GM18499 (cell line): Measurements from ENCODE around the gene TBL1X.

Experiments used
- ATAC-seq: cut with Tn5 transposase; IDR thresholded peaks from one replicate; pipeline ENCODE4 v1.9.1; 2021; ENCODE audit warnings: moderate number of reproducible peaks; ENCODE audit not compliant: insufficient read depth, unreplicated experiment

The TBL1X gene

GRCh38 chrX:9611436-9612145 is 146.7 kb downstream of the TBL1X start:
- no peak for ATAC-seq

GRCh38 chrX:9612146-9612505 is 147.3 kb downstream of the TBL1X start:
- ATAC-seq, result no peak

DNA sequence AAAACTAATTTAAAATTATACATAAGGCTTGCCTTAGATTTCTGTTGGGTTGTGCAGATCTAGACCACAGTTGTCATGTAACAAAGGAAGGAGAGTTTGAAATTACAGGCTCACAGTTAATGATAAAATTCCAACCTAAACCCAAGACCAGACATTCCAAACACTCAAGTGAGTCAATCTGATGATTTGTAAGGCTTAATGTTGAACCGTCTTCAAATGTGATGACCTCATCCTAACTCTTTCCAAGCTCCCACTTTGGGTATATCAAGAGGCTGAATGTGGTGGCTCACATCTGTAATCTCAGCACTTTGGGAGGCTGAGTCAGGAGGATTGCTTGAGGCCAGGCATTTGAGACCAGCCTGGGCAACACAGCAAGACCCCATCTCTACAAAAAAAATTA is 149.2 kb downstream of the TBL1X start:
- no peak for ATAC-seq

GRCh38 chrX:9619133-9619532 is 154.3 kb downstream of the TBL1X start:
- no peak for ATAC-seq

DNA sequence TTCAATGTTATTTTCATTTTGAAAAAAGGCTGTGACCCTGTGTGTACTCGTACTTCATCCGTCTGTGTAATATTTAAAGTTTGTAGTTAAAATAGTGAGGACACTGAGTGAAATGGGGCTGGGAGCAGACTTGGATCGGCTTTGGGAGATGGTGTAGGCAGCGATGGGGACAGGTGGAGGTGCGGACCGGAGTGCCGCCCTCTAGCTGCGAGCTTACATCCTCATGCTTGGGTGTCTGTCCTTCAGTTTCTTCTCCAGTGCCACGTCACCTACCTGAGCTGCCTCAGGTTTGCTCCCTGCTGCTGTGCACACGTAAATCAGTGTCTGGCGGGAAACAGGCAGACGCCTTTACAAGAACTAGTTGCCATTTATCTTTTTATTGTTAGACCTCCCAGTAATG is 154.7 kb downstream of the TBL1X start:
- no peak for ATAC-seq

GRCh38 chrX:9622128-9622527 is 157.3 kb downstream of the TBL1X start:
- ATAC-seq, result no peak

GRCh38 chrX:9626379-9626778 is 161.5 kb downstream of the TBL1X start:
- no peak for ATAC-seq

DNA sequence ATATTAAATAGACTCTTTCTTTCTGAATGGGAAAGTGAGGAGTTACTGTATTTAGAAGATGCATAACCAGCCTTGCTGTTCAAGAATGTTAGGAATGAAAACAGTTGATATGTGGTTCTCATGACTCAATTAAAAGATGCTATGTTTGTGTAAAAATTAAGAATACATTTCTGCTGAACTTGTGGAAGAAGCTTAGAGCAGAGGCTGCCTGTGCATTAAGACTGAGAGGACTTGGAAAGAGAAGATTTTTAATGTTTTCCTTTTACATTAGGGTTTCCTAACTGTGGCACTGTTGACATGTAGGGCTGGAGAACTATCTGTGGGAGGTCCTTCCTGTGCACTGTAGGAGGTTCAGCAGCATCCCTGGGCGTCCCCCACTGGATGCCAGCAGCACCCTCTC is 163.1 kb downstream of the TBL1X start:
- no peak for ATAC-seq

- ATAC-seq, result no peak
These were observed 164.1 kb downstream of the TBL1X start for GRCh38 chrX:9628779-9629493.

- ATAC-seq, result no peak
These were observed 169.7 kb downstream of the TBL1X start for GRCh38 chrX:9634551-9634950.

DNA sequence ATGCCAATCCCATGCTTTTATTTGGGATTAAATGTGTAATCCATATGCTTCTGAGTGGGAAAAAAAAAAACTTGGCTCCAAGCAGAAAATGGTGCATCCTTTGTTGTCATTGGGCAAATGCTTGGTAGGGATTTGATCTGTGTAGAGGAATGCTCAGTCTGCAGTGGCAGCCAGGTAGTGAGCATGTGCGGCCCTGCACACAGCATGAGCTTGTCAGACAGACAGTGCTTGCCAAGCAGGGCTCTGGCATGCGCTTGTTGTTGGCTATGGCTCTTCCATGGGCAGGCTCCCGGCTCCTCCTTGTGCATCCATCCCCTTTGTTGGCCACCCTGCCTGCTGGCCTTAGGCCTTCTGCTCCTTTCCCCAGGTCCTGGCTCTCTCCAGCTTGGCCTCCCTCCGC is 170.5 kb downstream of the TBL1X start:
- ATAC-seq, result no peak

DNA sequence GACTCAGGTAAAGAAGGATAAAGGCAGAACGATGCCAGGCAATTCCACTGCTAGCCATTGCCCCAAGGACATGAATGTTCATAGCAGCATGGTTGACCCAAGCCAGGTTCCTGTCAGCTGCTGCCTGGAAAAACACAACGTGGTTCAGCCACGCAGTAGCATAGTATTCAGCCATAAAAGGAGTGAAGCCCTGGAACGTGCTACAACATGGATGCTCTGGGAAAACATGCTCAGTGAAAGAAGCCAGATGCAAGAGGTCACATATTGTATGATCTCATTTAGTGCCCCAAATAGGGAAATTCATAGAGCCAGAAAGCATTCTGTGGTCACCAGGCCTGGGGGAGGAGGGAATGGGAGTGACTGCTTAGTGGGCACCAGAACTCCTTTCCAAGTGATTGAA is 170.9 kb downstream of the TBL1X start:
- no peak for ATAC-seq

GRCh38 chrX:9638871-9639270 is 174.0 kb downstream of the TBL1X start:
- ATAC-seq, result no peak

DNA sequence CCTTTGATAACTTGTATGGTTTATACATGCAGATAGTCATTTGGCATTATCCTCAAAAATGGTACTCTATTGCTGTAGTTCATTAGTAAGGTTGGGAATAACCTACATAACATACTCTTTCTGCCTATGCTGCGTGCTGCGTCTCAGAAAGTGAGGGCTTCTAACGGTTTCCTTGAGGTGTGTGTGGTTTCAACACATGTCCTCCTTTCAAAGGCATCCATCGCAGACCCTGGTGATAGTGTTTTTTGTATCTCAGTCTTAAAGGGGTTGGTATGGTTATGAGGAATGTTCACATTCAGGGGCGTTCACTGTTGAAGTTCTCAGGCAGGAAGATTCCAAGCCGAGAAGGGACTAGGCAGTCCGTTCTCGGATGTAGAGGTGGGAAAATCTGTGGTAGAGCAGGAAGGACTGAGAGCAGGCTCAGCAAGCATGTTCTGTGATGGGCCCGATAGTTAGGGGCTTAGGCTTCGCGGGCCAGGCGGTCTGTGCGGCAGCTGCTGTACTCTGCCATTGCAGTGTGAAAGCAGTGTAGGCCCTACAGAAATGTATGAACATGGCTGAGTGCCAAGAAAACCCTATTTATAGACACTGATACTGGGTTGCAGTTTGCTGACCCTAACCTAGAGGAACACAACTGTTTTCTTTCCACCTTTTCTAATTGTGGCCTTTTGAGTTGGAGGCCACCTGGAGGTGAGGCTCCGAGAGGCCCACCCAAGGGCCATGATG is 177.6 kb downstream of the TBL1X start:
- no peak for ATAC-seq

DNA sequence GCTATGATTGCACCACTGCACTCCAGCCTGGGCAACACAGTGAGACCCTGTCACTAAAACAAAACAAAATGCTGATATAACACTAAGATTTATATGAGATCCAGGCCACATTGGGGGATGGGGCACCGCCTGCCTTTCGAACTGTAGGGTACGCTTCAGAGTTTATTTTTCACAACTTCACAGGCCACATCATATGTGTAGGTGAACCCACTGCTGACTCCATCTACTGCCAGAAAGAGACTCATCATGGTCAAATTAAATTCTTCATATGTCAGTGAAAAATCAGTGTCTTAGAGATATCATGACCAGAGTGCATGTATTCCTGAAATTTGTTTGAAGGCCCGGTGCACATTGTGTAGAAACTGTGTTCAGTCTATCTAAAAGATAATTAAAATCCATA is 178.9 kb downstream of the TBL1X start:
- no peak for ATAC-seq

GRCh38 chrX:9644335-9644734 is 179.5 kb downstream of the TBL1X start:
- ATAC-seq, result no peak

DNA sequence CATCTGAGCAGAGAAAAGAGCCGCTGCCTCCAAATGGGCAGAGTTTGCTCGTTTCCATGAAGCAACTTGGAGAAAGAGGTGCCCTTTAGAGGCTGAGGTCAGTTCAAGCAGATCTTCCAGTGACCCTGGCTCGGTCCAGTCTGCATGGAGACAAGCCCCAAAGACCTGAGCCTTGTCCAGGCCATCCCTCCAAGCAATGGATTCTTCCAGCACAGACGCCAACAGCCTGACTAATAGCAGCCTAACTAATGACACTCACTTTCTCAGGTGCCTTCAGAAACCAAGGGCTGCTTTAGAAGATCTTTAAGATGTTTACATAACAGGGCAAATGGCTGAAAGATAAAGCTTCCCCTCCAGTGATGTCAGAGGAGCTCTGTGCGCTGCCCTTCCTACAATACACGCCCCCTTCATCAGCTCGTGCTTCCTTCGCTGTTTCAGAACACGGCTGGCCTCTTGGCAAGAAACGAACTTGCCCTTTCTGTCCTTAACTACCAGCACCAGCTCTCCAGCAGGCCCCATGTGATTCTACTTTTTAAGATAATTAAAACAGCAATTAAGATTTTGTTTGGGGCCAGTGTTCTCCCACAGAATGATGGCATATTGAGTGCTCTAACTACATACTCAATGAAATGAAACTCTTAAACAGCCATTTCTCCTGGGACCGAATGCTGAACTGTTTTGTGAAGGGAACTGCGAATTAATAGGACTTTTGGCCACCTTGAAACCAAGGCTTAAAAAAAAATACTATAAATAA is 181.8 kb downstream of the TBL1X start:
- no peak for ATAC-seq

GRCh38 chrX:9647431-9647830 is 182.6 kb downstream of the TBL1X start:
- ATAC-seq, result no peak

DNA sequence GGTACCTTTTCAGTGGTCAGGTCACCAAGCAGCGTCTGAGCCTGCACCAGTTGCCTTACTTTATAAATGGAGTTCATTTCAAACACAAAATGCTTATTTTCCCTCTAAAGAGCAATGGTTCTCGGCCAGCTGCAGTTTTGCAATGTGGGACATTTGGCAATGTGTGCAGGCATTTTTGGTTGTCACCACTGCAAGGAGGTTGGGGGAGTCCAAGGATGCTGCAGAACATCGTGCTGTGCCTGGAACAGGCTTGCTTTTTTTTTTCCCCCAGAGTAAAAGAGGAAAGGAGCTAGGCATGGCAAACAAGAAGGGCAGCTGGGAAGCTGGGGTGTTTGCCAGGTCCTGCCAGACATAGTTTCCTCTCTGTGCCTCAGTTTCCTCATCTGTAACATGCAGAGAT is 185.2 kb downstream of the TBL1X start:
- no peak for ATAC-seq

DNA sequence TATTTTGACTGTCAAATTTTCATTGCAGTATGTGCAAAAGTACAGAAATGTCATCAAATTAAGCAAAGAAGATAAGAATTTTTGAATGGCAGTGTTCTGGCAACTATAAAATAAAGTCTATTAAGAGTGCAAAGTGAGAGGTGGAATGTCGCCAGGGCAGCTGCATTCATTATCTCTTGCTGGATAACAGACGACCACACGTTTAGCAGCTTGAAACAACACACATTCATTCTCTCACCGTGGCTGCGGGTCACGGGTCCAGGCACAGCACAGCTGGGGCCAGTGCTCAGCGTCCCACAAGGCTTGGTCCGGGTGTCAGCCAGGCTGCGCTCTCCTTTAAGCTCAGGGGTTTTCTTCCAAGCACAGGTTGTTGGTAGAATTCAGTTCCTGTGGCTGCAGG is 186.9 kb downstream of the TBL1X start:
- ATAC-seq, result no peak

DNA sequence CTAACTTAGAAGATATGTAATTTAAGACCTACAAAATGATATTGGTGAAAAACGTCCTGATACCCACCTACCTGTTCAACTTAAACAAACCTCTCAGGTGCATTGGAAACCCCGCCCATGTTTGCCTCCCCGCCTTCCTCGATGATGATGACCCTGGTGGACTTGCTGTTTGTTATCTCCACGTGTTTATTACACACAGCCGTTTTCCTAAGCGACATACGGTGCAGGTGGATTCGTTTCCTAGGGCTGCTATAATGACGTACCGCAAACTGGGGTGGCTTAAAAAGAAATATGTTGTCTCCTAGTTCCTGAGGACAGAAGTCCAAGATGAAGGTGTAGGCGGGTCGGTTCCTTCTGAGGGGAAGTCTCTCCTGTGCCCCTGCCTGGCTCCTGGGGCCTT is 190.1 kb downstream of the TBL1X start:
- no peak for ATAC-seq
